H54 (cell line): ENCODE data around the gene FIS1.
"Not testable (repeated sequence)": the region's sequence is repeated elsewhere in the genome, so short reads cannot be mapped to it uniquely, and the experiment has no call there.

Source experiments
- DNase-seq: peaks from one replicate; pipeline ENCODE4 v3.0.0; 2011; ENCODE audit warnings: low spot score, mixed read lengths; ENCODE audit not compliant: insufficient read length
- FAIRE-seq: peaks from 3 replicates; lab custom pipeline; 2011; peaks lifted over from hg19 to GRCh38; lab: Jason Lieb, UNC
- POLR2A ChIP-seq: IDR thresholded peaks from 2 replicates; pipeline ENCODE4 v1.6.1; 2011; ENCODE audit warnings: low read depth, mild to moderate bottlenecking, low read length

FIS1 gene

GRCh38 chr7:101244375-101245146 is at the start of gene FIS1:
FIS1 (minus strand) TSS chr7:101245081; CDS start chr7:101245004, 77 bp downstream.
- no peak for FAIRE-seq
- TF ChIP-seq POLR2A, result no peak; the same call in 1 of the 2 replicates
- peak; percentile 95 for DNase-seq

GRCh38 chr7:101294039-101294831 is 49.4 kb upstream of the FIS1 start:
- TF ChIP-seq POLR2A, result no peak
- DNase-seq (no peak), FAIRE-seq (no peak)

DNA sequence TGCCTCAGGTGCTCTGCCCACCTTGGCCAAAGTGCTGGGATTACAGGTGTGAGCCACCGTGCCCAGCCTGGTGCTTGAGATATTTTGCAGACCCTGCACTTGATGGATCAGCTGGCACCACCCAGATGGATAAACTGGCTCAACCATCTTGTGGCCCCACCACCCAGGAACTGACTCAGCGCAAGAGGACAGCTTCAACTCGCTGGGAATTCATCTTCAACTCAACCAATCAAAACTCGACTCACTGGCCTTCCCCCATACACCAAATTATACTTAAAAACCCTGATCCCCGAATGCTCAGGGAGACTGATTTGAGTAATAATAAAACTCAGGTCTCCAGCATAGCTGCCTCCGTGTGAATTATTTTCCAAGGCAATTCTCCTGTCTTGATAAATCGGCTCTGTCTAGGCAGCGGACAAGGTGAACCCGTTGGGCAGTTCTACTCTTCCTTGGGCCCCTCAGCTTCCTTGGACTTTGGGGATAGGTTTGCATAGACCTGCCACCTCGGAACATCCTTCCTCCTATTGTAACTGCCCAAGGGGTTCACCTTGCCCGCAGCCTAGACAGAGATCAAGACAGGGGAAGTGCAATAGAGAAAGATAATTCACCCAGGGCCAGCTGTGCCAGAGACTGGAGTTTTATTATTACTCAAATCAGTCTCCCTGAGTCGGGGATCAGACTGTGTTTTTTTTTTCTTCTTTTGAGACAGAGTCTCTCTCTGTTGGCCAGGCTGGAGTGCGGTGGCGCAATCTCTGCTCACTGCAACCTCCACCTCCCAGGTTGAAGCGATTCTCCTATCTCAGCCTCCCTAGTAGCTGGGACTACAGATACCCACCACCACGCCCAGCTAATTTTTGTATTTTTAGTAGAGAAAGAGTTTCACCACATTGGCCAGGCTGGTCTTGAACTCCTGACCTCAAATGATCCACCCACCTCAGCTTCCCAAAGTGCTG is 48.5 kb upstream of the FIS1 start:
- not testable (repeated sequence) for DNase-seq, FAIRE-seq

- not testable (repeated sequence) for FAIRE-seq
These were observed 47.7 kb upstream of the FIS1 start for GRCh38 chr7:101292566-101292965.

GRCh38 chr7:101290186-101291037 is 45.5 kb upstream of the FIS1 start:
- not testable (repeated sequence) for DNase-seq

More at GRCh38 chr7:101292566-101292965, 47.7 kb upstream of the FIS1 start:
- not testable (repeated sequence) for DNase-seq

DNA sequence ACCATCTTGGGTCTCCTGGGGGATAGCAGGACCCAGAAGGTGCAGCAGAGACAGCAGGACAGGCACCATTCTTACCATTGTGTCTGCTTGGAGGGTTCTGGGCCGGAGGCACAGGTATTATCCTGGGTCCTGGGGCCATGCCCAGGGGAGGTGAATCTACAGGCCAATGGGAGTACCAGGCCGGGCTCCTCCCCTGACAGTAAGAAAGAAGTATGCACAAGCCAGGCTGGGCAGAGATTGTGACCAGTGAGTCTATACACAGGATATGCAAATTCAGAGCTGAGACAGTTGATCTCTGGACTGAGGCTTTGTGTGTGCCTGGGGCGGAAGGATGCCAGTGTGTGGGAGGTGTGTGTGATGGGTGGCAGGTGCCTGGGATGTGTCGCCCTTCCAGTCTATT is 44.8 kb upstream of the FIS1 start:
- FAIRE-seq, DNase-seq: not testable (repeated sequence)

More at GRCh38 chr7:101290186-101291037, 45.5 kb upstream of the FIS1 start:
- not testable (repeated sequence) for FAIRE-seq

GRCh38 chr7:101288439-101288838 is 43.6 kb upstream of the FIS1 start:
- no peak for DNase-seq
- FAIRE-seq, result no peak
- TF ChIP-seq POLR2A, result no peak

DNA sequence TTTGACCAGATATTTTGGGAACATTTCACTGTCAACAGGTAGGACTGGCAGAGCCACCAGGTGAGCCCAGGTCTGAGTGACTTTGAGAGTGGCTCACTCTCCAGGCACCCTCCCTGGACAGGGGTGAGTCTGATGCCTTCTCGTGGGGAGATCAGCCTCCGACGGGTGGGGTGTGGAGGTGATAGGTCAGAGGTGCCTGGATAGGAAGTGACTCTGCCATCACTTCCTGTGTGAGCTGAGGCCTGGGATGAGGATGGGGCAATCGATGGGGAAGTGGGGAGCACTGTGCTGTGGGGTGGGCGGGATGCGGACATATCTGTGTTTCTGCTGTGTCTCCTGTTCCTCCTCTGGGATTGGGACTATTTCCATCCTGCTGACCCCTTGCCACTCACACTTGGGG is 42.2 kb upstream of the FIS1 start:
- TF ChIP-seq POLR2A, result no peak
- FAIRE-seq (no peak), DNase-seq (no peak)

- FAIRE-seq, DNase-seq: not testable (repeated sequence)
These were observed 41.0 kb upstream of the FIS1 start for GRCh38 chr7:101285880-101286279.

- no peak for TF ChIP-seq POLR2A
- no peak for FAIRE-seq
- DNase-seq, result no peak
These were observed 40.3 kb upstream of the FIS1 start for GRCh38 chr7:101285171-101285570.

GRCh38 chr7:101280912-101281311 is 36.0 kb upstream of the FIS1 start:
- not testable (repeated sequence) for FAIRE-seq, DNase-seq

DNA sequence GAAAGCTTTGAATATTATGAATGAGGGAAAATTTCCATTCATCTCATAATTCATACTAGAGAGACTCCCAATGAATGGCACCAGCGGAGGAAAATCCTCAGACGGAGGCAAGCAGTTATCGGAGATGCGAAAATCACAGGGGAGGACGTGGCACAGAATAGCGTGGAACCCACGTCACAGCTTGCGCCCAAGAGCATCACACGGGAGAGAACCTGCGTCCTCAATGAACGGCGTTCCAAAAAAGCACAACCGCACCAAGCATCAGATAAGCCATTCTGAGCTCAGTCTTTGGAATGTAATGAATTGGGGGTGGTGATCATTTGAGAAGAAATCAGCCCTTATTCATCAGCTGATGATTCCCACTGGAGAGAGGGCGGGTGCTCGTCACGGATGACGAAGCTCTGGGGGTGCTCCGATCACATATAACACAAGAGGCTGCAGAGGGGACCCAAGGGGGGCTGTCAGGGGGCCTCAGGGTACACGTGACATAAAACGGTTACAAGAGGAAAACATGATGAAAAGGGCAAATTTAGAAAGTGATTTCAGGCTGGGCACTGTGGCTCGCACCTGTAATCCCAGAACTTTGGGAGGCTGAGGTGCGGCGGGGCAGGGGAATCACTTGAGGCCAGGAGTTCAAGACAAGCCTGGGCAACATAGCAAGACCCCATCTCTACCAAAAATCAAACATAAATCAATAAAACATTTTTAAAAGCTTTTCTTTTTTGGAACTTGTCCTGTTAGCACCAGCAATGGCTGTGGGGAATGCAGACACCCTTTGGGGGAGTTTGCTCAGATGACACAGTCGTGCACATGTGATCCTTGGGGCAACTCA is 33.8 kb upstream of the FIS1 start:
- no peak for DNase-seq
- FAIRE-seq, result no peak
- no peak for TF ChIP-seq POLR2A
